ENCODE data around the gene ACP1.

DNA sequence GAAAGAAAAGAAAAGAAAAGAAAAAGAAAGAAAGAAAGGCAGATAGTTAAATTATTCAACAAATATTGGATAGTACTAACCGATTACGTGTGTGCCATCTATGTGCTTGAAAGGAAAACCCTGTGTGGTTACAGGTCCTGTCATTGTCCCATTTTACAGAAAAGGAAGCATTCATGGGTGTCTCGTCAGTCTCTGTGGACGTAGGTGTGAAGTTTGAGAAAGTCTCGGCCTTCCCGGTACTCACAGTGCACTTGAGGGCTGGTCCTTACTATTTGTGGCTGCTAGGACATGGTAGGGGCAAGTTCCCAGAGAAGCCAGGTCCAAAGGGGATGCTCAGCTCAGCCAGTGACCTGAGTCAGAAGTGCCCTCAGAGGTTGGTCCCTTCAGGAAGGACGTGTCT, 20.2 kb upstream of the ACP1 start:
- no peak for TF ChIP-seq HDAC6 (IDR thresholded peaks at IDR 0.05; ENCODE audit: low read depth, low read length)
- TF ChIP-seq, protein P1, sequence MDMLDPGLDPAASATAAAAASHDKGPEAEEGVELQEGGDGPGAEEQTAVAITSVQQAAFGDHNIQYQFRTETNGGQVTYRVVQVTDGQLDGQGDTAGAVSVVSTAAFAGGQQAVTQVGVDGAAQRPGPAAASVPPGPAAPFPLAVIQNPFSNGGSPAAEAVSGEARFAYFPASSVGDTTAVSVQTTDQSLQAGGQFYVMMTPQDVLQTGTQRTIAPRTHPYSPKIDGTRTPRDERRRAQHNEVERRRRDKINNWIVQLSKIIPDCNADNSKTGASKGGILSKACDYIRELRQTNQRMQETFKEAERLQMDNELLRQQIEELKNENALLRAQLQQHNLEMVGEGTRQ (IDR thresholded peaks at IDR 0.05; ENCODE audit: low read length) = no peak
- TF ChIP-seq, protein P2, sequence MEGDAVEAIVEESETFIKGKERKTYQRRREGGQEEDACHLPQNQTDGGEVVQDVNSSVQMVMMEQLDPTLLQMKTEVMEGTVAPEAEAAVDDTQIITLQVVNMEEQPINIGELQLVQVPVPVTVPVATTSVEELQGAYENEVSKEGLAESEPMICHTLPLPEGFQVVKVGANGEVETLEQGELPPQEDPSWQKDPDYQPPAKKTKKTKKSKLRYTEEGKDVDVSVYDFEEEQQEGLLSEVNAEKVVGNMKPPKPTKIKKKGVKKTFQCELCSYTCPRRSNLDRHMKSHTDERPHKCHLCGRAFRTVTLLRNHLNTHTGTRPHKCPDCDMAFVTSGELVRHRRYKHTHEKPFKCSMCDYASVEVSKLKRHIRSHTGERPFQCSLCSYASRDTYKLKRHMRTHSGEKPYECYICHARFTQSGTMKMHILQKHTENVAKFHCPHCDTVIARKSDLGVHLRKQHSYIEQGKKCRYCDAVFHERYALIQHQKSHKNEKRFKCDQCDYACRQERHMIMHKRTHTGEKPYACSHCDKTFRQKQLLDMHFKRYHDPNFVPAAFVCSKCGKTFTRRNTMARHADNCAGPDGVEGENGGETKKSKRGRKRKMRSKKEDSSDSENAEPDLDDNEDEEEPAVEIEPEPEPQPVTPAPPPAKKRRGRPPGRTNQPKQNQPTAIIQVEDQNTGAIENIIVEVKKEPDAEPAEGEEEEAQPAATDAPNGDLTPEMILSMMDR (IDR thresholded peaks at IDR 0.05; ENCODE audit: control extremely low read depth in 1 of 3, insufficient read depth in 1 of 3, low read depth in 1 of 3, low read length in 3 of 3) = no peak
- no peak for TF ChIP-seq RAD21 (IDR thresholded peaks at IDR 0.05 in 1 of 2, conservative IDR thresholded peaks at IDR 0.05 in 1 of 2; ENCODE audit: low read depth in 2 of 2, low read length in 2 of 2)
- no peak for TF ChIP-seq SUZ12 (IDR thresholded peaks at IDR 0.05; ENCODE audit: low read length)
- no peak for TF ChIP-seq CHD1 (IDR thresholded peaks at IDR 0.05; ENCODE audit: low read depth, low read length)
- no peak for TF ChIP-seq RXRA (IDR thresholded peaks at IDR 0.05; ENCODE audit: insufficient read depth, low read depth, low read length)
- TF ChIP-seq RFX5 (IDR thresholded peaks at IDR 0.05; ENCODE audit: borderline replicate concordance, low read depth, low read length) = no peak
- no peak for TF ChIP-seq YY1 (IDR thresholded peaks at IDR 0.05; ENCODE audit: low read depth, low read length)
- no peak for TF ChIP-seq POU5F1 (IDR thresholded peaks at IDR 0.05; ENCODE audit: low read depth, low read length)

Measured in H1 (cell line).